ENCODE results near the gene LYPD5.

The LYPD5 gene

DNA sequence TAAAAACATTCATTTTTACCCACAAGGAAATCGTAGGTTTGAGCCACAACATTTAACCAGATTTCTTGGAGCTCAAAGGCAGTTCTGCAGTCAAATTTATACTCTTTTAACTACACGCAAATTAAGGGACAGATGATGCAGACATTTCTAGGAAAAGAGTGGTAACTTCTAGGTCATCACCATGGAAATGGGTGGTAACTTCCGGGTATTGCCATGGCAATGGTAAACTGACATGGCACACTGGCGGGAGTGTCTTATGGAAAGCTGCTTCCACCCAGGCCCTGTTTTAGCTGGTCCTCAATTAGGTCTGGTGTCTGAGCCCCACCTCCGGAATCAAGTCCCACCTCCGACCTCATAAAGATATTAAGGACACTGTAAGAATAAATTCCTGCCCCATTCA is 10.4 kb upstream of the LYPD5 start:
- H3K27ac ChIP-seq (ENCODE audit: low read depth, low read length, poor library complexity, severe bottlenecking) = no peak overlapping the region
- TF ChIP-seq EZH2 (IDR thresholded peaks at IDR 0.05; ENCODE audit: borderline replicate concordance, low read length) = no peak
- TF ChIP-seq, protein P1, sequence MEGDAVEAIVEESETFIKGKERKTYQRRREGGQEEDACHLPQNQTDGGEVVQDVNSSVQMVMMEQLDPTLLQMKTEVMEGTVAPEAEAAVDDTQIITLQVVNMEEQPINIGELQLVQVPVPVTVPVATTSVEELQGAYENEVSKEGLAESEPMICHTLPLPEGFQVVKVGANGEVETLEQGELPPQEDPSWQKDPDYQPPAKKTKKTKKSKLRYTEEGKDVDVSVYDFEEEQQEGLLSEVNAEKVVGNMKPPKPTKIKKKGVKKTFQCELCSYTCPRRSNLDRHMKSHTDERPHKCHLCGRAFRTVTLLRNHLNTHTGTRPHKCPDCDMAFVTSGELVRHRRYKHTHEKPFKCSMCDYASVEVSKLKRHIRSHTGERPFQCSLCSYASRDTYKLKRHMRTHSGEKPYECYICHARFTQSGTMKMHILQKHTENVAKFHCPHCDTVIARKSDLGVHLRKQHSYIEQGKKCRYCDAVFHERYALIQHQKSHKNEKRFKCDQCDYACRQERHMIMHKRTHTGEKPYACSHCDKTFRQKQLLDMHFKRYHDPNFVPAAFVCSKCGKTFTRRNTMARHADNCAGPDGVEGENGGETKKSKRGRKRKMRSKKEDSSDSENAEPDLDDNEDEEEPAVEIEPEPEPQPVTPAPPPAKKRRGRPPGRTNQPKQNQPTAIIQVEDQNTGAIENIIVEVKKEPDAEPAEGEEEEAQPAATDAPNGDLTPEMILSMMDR (IDR thresholded peaks at IDR 0.05; ENCODE audit: low read length) = no peak

DNA sequence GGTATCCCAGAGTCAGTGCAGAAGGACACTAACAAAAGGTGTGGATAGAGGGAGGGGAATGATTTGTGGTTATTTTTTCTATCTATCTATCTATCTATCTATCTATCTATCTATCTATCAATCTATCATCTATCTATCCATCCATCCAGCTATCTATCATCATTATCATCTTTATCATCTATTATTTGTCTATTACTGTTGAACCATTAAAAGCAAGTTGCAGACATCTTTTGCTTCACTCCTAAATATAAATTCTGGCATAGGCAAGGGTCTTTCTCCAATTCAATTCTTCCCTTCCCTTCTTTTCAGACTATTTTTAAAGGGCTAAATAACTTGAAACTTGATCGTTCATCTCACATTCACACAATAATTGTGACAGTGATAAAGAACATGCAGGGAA is 10.0 kb upstream of the LYPD5 start:
- TF ChIP-seq, protein P1 (IDR thresholded peaks at IDR 0.05; ENCODE audit: low read length) = no peak
- TF ChIP-seq EZH2 (IDR thresholded peaks at IDR 0.05; ENCODE audit: borderline replicate concordance, low read length) = no peak
- no peak overlapping the region for H2AFZ ChIP-seq (ENCODE audit: low read length)
- no peaks in the 10 kb centered on the region for H3K9me3 ChIP-seq (ENCODE audit: low read length)
- no peaks in the 10 kb centered on the region for H3K36me3 ChIP-seq (ENCODE audit: insufficient read depth, low read length)
- H3K4me3 ChIP-seq (ENCODE audit: low read depth, low read length, poor library complexity, severe bottlenecking) = no peak overlapping the region
- no peak overlapping the region for H3K4me2 ChIP-seq (ENCODE audit: low read length)
- no peaks in the 10 kb centered on the region for H3K27me3 ChIP-seq (ENCODE audit: insufficient read depth, low read length)
- no peaks in the 10 kb centered on the region for H3F3A ChIP-seq (ENCODE audit: insufficient read depth, low read length)
- no peaks in the 10 kb centered on the region for H3K9me2 ChIP-seq (ENCODE audit: low read depth, low read length)
- H4K20me1 ChIP-seq (ENCODE audit: insufficient read depth, low read length) = no peaks in the 10 kb centered on the region
- H3K79me2 ChIP-seq (ENCODE audit: insufficient read depth, low read length) = no peaks in the 10 kb centered on the region
- no peak overlapping the region for H3K27ac ChIP-seq (ENCODE audit: low read depth, low read length, poor library complexity, severe bottlenecking)
- H3K9ac ChIP-seq (ENCODE audit: low read length) = no peak overlapping the region
- no peaks in the 10 kb centered on the region for H3K4me1 ChIP-seq (ENCODE audit: insufficient read depth, low read length, severe bottlenecking)

More for the DNA sequence above, 10.4 kb upstream of the LYPD5 start:
- Histone ChIP-seq H3K4me2 (ENCODE audit: low read length) (no peak overlapping the region), H2AFZ (ENCODE audit: low read length) (no peak overlapping the region), H3K9me2 (ENCODE audit: low read depth, low read length) (no peaks in the 10 kb centered on the region), H4K20me1 (ENCODE audit: insufficient read depth, low read length) (no peaks in the 10 kb centered on the region), H3K27me3 (ENCODE audit: insufficient read depth, low read length) (no peaks in the 10 kb centered on the region), H3K9me3 (ENCODE audit: low read length) (no peaks in the 10 kb centered on the region), H3K9ac (ENCODE audit: low read length) (no peak overlapping the region), H3F3A (ENCODE audit: insufficient read depth, low read length) (no peaks in the 10 kb centered on the region), H3K4me1 (ENCODE audit: insufficient read depth, low read length, severe bottlenecking) (no peaks in the 10 kb centered on the region), H3K4me3 (ENCODE audit: low read depth, low read length, poor library complexity, severe bottlenecking) (no peak overlapping the region), H3K36me3 (ENCODE audit: insufficient read depth, low read length) (no peaks in the 10 kb centered on the region), H3K79me2 (ENCODE audit: insufficient read depth, low read length) (no peaks in the 10 kb centered on the region)

DNA sequence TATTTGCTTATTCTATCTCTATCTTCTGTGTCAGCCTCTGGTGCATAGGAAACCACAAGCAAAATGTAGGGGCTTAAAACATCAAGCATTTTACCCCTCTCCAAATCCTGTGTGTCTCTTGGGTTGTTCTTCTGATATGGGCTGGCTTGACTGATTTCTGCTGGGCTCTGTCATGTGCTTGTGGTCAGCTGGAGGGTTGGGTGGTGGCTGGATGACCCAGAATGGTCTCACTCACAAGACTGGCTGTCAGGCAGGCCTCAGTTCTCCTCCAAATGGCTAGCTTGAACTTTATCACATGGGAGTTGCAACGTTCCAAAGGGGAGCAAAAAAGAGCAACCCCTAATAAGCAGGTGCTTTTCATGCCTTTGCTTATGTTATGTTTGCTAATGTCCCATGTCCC is 9.6 kb upstream of the LYPD5 start:
- Histone ChIP-seq H3K27ac (ENCODE audit: low read depth, low read length, poor library complexity, severe bottlenecking) (no peak overlapping the region), H3K9me3 (ENCODE audit: low read length) (no peaks in the 10 kb centered on the region), H3K9me2 (ENCODE audit: low read depth, low read length) (no peaks in the 10 kb centered on the region), H3K4me2 (ENCODE audit: low read length) (no peak overlapping the region), H3K36me3 (ENCODE audit: insufficient read depth, low read length) (no peaks in the 10 kb centered on the region), H3K27me3 (ENCODE audit: insufficient read depth, low read length) (no peaks in the 10 kb centered on the region), H3F3A (ENCODE audit: insufficient read depth, low read length) (no peaks in the 10 kb centered on the region), H3K4me3 (ENCODE audit: low read depth, low read length, poor library complexity, severe bottlenecking) (no peak overlapping the region), H3K79me2 (ENCODE audit: insufficient read depth, low read length) (no peaks in the 10 kb centered on the region), H4K20me1 (ENCODE audit: insufficient read depth, low read length) (no peaks in the 10 kb centered on the region), H3K4me1 (ENCODE audit: insufficient read depth, low read length, severe bottlenecking) (no peaks in the 10 kb centered on the region), H3K9ac (ENCODE audit: low read length) (no peak overlapping the region), H2AFZ (ENCODE audit: low read length) (no peak overlapping the region)
- no peak for TF ChIP-seq EZH2 (IDR thresholded peaks at IDR 0.05; ENCODE audit: borderline replicate concordance, low read length)
- TF ChIP-seq, protein P1 (IDR thresholded peaks at IDR 0.05; ENCODE audit: low read length) = no peak
